C4-2B (cell line): ENCODE results near the gene CAB39.

Experiments
- CTCF ChIP-seq: fragments of 450-650 bp; conservative IDR thresholded peaks from 2 replicates; pipeline ENCODE4 v1.5.1; 2017; ENCODE audit warnings: mild to moderate bottlenecking
- ZFX ChIP-seq: fragments of 450-650 bp; IDR thresholded peaks from 2 replicates; pipeline ENCODE4 v1.6.1; 2017

- no peak for TF ChIP-seq CTCF
- no peak for TF ChIP-seq ZFX
Measured at GRCh38 chr2:230865307-230865765, 152.7 kb downstream of the CAB39 start.
